DMS 273 (cell line): ENCODE measurements around the gene HIF1A.
A peak's percentile ranks its signal among the peaks of the same experiment; 100 is the strongest.
"Not testable (repeated sequence)": the region's sequence is repeated elsewhere in the genome, so short reads cannot be mapped to it uniquely, and the experiment has no call there.

Experiments used
- DNase-seq: peaks from one replicate; lab custom pipeline; 2025; ENCODE audit not compliant: unreplicated experiment; lab: John Stamatoyannopoulos, UW

HIF1A gene

DNA sequence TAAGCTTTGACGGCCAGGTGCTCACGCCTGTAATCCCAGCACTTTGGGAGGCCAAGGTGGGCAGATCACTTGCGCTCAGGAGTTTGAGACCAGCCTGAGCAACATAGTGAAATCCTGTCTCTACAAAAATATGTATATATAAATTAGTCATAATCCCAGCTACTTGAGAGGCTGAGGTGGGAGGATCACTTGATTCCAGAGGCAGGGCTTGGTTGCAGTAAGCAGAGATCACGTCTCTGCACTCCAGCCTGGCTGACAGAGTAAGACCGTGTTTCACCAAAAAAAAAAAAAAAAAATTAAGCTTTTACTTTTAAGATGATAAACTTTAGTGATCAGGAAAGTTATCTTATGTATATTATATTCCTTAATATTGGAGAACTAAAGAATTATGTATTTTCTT lies 48.9 kb downstream of the HIF1A start:
- no peak for DNase-seq

DNA sequence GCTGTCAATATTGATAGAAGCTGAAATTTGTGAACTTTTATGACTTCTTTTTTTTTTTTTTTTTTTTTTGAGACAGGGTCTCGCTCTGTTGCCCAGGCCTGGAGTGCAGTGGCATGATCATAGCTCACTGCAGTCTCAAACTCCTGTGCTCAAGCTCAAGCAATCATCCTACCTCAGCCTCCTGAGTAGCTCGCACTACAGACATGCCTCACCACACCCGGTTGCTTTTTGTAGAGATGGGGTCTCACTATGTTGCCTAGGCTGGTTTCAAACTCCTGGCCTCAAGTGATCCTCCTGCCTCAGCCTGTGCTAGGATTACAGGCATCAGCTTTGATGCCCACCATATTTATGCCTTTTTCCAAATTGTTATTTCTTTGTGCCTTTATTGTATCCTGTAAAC lies 51.0 kb downstream of the HIF1A start:
- DNase-seq, result not testable (repeated sequence)

DNA sequence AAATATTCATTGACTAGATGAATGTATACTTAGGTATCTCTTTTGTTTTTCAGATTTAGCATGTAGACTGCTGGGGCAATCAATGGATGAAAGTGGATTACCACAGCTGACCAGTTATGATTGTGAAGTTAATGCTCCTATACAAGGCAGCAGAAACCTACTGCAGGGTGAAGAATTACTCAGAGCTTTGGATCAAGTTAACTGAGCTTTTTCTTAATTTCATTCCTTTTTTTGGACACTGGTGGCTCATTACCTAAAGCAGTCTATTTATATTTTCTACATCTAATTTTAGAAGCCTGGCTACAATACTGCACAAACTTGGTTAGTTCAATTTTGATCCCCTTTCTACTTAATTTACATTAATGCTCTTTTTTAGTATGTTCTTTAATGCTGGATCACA lies 51.6 kb downstream of the HIF1A start:
- no peak for DNase-seq

DNA sequence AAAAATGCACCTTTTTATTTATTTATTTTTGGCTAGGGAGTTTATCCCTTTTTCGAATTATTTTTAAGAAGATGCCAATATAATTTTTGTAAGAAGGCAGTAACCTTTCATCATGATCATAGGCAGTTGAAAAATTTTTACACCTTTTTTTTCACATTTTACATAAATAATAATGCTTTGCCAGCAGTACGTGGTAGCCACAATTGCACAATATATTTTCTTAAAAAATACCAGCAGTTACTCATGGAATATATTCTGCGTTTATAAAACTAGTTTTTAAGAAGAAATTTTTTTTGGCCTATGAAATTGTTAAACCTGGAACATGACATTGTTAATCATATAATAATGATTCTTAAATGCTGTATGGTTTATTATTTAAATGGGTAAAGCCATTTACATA lies 52.0 kb downstream of the HIF1A start:
- no peak for DNase-seq

DNA sequence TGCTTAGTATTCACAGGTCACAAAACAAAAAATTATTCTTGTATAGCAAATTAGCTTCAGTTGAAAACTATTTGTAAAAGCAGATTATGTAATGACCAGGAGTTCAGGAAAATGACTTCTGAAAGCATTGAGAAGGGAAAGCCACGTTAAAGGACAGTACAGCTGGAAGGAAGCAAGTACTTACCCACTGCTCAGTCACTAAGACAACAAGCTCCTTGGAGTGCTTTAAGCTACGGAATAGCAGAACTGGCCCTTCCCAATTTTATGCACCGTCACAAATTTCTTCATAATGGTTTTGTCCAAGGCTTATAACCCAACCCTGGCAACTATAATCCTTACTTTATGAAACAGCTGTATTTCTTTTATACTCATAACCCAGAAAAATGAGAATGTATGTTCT lies 54.0 kb downstream of the HIF1A start:
- no peak for DNase-seq

DNA sequence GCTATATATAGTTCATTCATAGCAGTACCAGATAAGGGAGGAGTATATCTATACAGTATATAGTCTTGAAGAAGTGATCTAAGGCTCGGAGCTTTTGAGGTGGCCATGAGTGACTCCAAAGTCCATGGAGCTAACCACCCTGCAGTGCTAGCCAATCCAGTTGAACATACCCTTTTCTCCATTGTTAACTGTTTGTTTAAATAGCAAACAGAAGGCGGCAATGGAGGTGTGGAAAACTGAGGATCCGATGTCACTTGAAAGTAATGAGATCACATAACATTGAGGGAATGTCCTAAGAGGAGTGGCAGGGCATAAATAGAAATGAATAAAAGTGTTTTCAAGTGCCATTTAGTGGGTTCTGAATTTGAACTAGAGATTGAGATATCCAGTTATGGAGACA lies 54.6 kb downstream of the HIF1A start:
- no peak for DNase-seq

DNA sequence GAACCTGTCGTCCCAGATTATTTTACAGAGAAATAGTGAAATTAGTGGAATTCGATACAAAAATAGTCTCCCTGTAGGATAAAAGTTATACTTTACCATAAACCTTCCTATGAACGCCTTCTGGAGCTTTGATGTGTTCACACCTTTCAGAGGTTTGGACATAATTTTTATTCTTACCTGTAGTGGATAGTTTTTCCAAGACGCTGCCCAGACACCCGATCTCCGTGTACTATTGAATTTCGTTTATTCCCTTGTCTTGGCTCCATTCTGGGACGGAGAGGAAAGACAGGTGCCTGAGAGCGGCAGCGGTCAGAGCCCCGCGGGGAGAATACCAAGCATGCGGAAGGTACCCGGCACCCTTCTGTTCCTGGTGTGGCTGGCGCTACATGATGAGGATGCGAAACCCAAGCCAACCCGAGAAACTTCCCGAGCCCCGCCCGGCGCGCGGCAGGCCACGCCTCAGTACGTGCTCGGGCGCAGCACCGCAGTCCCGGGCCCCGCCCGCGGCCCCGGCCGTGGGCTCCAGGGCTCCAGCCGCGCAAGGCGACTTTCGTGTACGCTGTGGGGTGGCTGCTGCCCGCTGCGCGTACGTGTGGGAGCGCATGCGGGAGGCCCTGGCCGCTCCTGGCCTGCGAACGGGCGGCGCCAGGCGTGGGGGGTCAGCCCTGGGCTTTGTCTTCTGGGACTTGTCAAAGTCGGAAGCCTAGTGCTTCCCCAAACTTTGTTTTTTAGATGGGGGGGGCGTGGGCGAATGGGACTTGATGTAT lies 55.6 kb downstream of the HIF1A start:
- DNase-seq, result no peak

DNA sequence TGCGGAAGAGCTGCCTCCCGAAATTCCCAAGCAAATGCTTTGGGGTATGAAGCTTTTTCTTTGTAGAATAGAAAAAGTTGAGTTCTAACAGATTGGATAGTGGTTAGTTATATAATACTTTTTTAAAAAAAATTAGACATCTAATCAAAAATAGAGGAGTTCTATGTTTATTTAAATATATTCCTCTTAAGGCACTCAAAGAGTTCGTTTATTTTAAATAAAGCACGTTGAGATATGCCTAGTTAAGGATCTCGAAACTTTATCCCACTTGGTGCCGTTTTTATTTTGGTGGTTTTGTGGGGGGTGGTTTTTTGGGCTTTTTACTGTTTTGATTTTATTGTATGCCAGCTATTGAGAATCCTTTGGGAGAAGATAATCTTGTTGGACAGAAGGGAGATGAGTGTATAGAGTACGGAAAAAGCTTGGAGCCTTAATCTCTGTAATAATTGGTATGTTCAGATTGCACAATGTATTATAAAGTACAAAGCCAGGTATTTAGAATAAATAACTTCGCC lies 56.2 kb downstream of the HIF1A start:
- DNase-seq, result no peak

DNA sequence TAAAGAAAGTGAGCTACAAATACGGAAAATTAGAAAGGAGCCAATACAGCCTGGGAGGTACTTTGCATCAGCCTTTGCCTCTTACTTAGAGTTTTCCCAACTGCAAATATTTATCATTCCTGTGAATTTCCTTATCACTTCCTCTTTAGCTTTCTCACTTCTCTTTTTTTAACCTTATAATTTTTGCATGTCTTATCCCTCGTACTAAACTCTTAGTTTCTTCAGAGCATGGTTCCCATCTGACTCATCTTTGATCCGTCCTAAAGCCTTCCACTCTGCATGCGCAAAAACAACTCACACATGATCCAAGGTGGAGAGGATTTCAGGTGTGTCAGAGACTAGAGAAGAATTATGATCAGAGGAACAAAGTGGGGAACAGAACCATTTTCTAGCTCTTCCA lies 57.3 kb downstream of the HIF1A start:
- no peak for DNase-seq

DNA sequence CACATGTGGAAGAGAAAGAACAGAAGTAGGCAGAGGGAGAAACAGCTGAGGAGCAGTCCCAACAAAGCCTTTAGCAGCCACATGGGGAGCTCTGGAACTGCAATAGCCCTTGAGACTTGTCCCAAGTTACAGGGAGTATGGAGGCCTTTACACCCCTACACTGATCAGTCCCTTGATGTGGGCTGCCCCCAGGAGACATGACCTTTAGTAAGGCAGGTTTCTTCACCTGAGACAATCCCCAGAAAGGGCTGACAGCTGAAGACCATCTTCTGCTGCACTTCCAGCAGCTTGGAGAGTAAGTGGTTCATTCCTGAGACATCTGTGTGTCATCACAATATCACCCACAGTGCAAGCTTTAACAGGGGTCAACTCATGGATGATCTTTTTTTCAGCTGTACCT lies 58.3 kb downstream of the HIF1A start:
- DNase-seq, result peak; percentile 30

DNA sequence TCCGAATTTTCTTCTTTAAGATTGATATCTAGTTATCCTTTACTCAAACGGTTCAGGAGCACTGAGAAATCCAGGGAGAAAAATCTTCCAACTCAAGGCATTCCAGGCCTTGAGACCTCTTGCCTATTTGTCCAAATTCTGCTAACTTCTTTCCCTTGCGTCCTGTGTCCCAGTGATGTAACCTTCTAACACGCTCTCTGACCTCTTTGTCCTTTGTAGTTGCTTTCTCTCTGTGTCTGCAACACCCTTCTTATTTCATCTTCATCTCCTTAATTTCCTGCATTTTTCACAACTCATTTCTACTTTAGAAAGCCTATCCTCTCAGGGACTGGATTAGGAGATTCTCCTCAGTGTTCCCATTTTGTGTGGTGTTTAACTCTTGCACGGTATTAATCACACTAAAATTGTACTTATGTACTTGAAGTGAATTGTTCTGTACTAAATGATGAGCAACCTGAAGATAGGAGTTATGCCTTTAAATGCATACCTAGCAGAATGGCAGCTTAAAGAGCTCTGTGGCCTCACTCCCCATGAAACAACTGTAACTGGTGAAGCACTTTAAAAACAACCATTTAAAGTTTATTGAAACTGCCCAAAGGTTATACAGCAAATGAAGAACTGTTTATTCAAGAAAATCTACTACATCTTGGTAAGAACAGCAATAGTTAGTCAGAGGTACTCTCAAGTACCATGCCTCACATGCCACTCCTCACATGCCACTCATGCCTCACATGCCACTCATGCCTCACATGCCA lies 59.5 kb downstream of the HIF1A start:
- DNase-seq, result no peak

DNA sequence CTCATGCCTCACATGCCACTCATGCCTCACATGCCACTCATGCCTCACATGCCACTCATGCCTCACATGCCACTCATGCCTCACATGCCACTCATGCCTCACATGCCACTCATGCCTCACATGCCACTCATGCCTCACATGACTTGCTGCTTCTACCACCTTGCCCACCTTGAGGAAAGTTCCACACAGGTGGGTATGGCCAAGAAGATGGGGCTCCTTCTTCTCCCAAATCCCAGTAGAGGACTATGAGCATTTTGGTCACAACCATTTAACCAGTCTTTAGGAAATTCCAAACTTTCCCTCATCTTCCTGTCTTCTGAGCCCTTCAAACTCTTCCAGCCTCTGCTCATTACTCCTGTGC lies 60.0 kb downstream of the HIF1A start:
- DNase-seq, result not testable (repeated sequence)

DNA sequence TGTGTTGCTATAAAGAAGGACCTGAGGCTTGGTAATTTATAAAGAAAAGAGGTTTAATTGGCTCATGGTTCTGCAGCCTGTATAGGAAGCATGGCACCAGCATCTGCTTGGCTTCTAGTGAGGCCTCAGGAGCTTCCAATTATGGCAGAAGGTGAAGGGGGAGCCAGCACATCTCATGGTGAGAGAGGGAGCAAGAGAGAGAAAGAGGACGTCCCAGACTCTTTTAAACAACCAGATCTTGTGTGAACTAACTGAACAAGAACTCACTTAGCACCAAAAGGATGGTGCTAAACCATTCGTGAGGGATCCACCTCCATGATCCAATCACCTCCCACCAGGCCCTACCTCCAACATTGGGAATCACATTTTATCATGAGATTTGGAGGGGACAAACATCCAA lies 60.8 kb downstream of the HIF1A start:
- DNase-seq, result no peak

DNA sequence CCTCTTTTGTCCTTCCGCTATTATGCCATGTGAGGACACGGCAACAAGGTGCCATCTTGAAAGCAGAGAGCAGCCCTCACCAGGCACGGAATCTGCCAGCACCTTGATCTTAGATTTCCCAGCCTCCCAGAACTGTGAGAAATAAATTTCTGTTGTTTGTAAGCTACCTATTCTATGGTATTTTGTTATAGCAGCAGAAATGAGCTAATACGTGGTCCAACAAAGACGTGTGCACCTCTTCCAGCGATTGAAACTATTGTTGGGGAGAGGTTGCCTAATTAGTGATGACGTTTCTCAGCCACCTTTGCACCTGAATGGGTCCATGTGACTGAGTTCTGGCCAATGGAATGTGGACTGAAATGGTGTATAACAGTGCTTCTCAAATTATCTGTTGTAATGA lies 64.6 kb downstream of the HIF1A start:
- DNase-seq, result no peak

DNA sequence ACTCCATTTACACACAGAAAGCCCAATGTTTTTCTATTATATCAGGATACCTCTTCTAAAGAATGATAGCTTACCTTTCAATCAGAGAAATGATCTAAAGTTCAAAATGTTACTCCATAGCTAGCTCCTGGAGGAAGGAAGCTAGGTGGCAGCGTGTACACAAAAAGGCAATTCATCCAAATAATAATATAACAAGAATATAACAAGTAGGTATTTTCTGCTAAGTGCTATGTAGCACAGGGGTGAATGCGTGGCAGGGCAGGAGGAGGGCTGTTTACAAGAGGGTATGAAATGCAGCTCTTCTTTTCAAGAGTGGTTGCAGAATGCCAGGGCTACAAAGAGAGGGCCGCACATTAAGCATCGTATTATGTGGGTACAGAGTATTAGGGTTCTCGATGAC lies 66.2 kb downstream of the HIF1A start:
- DNase-seq, result no peak

DNA sequence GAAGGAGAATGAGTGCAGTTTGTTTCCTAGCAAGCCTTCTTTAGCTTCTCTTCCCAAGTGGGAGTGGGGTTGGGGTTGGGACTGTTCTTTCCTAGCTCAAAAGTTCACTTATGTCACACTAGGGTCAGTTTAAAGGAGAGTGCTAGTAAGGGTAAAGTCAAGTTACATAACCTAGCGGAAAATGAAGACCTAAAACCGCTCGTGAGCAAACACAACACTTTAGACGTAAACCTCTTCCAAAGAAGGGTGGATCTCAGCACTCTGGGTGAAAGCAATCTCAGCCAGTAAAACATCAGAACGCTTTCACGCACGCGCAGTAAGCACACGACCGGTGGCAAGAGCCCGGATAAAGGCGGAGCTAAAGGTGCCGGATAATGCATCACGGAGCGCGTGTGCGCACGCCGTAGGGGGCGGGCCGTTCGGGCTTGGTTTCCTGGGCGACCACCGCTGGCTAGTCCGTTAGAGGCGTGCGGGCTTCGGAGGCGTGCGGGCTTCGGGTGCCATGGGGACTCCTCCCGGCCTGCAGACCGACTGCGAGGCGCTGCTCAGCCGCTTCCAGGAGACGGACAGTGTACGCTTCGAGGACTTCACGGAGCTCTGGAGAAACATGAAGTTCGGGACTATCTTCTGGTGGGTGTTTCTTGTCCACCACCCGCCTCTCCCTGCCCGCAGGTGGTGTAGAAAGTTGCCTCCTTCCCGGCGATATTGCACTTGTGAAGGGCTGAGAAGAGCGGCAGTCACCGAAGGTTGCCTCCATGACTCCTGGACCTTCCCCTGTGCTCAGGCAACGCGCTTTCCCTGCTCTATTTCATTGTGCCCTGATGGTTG lies 66.9 kb downstream of the HIF1A start, which contains the start of gene SNAPC1:
TSS of gene SNAPC1 (plus strand) at position 462 of the 828 bp plus-strand sequence. CDS start at position 503, 41 bp downstream.
- DNase-seq, result peak; percentile 99

DNA sequence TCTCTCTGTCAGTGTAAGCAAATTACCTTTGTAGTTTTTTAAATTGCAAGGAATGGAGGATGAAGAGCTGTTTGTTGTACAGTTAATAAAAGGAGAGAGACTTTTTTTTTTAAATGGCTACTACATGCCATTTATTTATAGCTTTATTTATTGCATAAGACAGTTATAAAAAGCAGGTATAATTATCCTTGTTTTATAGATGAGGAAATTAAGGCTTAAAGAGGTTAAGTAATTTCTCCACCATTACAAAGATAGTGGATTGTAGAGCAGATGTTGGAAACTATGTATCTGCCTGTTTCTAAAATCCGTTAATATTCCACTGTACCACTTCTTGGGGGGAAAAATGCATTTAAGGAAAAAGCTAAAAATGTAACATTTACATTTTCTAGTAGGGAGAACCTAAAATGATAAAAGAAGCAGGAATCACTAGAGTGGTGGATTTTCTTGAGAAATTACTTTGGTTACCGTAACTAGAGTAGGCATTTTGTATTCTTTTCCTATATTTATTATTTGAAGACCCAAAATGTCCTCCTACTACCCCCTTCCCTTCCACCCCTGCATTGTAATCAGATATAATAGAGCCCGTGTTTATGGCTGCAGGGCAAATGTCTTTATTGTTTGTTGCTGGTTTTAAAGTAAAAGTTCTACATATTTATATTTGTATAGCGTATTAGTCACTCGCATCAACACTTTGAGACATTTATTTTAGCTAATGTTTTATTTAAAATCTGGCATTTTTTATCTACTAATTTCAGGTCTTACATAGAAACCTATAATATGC lies 69.2 kb downstream of the HIF1A start:
- DNase-seq, result no peak

DNA sequence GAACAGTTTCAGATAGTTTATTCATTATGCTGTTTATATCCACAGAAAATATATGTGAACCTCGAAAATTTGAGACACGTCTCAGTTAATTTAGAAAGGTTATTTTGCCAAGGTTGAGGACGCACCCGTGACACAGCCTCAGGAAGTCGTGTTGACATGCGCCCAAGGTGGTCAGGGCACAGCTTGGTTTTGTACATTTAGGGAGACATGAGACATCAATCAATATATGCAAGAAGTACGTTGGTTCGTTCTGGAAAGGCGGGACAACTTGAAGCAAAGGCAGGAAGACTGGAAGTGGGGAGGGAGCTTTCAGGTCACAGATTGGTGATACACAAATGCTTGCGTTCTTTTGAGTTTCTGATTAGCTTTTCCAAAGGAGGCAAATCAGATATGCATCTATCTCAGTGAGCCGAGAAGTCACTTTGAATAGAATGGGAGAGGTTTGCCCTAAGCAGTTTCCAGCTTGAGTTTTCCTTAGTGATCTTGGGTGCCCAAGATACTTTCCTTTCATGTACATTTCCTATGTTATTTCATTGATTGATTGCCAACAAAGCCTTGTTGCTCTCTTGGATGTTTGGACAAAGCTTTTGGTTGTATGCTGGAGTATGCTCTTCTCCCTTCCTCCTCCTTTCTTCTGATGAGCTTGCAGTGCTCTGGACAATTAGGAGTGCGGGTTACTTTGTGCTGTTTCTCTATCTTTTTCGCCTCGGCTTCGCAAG lies 70.1 kb downstream of the HIF1A start:
- no peak for DNase-seq

DNA sequence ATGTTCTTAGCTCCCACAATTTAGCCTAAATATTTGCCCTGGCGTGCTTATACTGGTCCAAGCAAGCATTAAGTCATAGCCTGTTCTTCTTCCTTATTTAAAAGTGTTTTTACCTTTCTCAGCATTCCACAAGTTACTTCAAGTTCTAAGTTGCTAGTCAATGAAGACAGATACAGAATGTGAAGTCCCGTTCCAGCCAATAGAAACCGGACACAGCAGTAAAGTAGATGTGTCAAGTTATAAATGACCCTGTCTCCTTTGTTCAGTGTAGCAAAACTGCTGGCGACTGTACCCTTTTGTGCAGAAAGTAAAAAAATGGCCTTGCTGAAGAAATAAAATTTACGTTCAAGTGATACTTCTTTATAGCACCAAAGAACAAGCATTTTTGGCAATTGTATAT lies 70.8 kb downstream of the HIF1A start:
- DNase-seq, result no peak

DNA sequence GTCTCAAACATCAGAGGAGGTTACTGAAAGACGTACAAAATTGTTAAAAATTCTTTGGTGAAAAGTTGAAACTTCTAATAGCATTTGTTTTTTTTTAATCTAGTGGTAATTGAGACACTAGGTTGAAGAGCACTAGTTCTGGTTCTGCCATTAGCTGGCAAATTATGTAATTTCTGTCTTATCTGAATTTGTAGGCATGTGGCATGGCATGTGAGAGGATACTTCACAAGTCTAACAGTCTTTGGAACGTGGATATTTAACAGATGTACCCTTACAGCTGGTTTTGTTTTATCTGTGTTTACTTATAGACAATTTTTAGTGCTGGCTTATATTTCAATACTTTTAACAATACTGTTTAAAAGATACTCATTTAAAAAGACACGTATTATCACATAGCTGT lies 72.9 kb downstream of the HIF1A start:
- no peak for DNase-seq
